ENCODE data around the gene TEN1. TPM values are rescaled to one million over a fixed set of nuclear protein-coding genes. Genes with fewer than 3 reads are reported as not detected.

The TEN1 gene
- total and polyA plus RNA-seq, 9 of the 15 experiments (the other 6 are each of a cell fraction or from before 2014, with no cell fraction given) = 1.3 to 25.7 (median 10.1) TPM

GRCh38 chr17:76023900-76024237 lies 44.8 kb downstream of the TEN1 start:
- ChIA-PET CTCF (ENCODE audit: low intra/inter-chr PET ratio) (no interaction called here), POLR2A (interaction anchor here (0.7 to 1.1 kb wide), 2 partner anchors 10 to 17 kb away, joined by 4 to 8 read pairs; no protein-coding TSS in a partner anchor)
- BruUV-seq (replicated peaks) = no TSS peak
- no peaks in the 10 kb centered on the region for H3K36me3 ChIP-seq (ENCODE audit: control insufficient read depth, insufficient read depth, low read length)
- TF ChIP-seq ZHX1 (conservative IDR thresholded peaks at IDR 0.05; ENCODE audit: low read length) (no peak), HDAC8 (tag; IDR thresholded peaks at IDR 0.05) (no peak), POLR2B (IDR thresholded peaks at IDR 0.05; ENCODE audit: low read depth, partially characterized antibody) (no peak)
- FAIRE-seq (no peak), ATAC-seq (no peak), DNase-seq (ENCODE audit: extremely low read depth in 1 of 4, low spot score in 3 of 4) (no peak)
- peaks cover 0 to 8% of the 10 kb centered on the region in 2 experiments; a peak in 3 of 5 replicates for H3K27me3 ChIP-seq (ENCODE audit: control insufficient read depth in 2 of 2, insufficient read depth in 2 of 2, low read length in 2 of 2)
- 58% methylated on average over 4 of the region's 9 CpGs for WGBS (ENCODE audit: insufficient coverage, low coverage, missing lambda C conversion rate)
- no peak overlapping the region for H2AFZ ChIP-seq (ENCODE audit: low read depth, low read length)
- no peaks in the 10 kb centered on the region for H3K9me1 ChIP-seq (ENCODE audit: control insufficient read depth, insufficient read depth, low read length)
- in situ Hi-C loops (cut with MboI) = no loop called here
- intact Hi-C loops (cut with micrococcal nuclease) = no loop called here
- H3K4me1 ChIP-seq (replicated peaks in 1 of 2; ENCODE audit: control insufficient read depth in 2 of 2, insufficient read depth in 2 of 2, low read length in 2 of 2) = peaks cover 0 to 46% of the 10 kb centered on the region in 2 experiments; a peak in 2 of 5 replicates
- no peak overlapping the region for H3K9ac ChIP-seq (ENCODE audit: insufficient read depth in 1 of 2, low read depth in 2 of 2, low read length in 2 of 2)
- H3K4me3 ChIP-seq = no peak overlapping the region
- H3K4me2 ChIP-seq (ENCODE audit: insufficient read depth, low read length) = no peak overlapping the region
- no peaks in the 10 kb centered on the region for H4K20me1 ChIP-seq (replicated peaks; ENCODE audit: control insufficient read depth, insufficient read depth, low read length)
- no peak overlapping the region for H3K27ac ChIP-seq (ENCODE audit: extremely low read depth, low read depth, low read length)
- H3K9me3 ChIP-seq (replicated peaks; ENCODE audit: control insufficient read depth, insufficient read depth, low read depth, low read length) = no peaks in the 10 kb centered on the region
- no peaks in the 10 kb centered on the region for H3K79me2 ChIP-seq (ENCODE audit: control insufficient read depth, insufficient read depth, low read length)
